Measurements from ENCODE around the gene MEIOSIN.

The MEIOSIN gene

DNA sequence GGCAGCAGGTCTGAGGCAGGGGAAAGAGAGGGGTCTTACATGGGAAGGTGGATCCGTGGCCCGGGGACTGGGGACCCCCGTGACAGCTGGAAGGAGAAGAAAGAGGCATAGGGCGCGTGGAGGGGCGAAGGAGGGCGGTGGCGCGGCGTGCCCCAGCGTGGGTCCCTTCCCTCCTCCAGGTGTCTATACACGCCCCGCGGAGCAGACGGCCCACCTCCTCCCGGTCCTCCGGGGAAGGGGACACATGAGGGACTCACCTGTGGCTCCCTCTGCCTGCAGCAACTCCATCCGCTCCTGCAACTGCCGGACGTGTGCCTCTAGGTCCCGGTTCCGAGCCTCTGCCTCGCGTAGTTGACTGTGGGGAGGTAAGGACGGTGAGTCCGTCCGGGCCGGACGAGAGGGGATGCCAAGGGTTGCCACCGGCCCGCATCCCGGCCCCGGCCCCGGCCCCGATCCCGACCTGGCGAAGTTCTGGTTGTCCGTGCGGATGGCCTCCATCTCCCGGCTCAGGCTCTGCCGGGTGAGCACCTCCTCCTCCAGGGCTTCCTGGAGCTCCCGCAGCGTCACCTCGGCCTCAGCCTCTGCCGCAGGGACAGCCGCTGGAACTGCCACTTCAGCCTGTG lies 38.2 kb downstream of the MEIOSIN start:
- Histone ChIP-seq H3K4me1 (ENCODE audit: control insufficient read depth in 2 of 2, insufficient read depth in 2 of 2, low read length in 2 of 2) (peaks cover 15 to 30% of the 10 kb centered on the region in 2 donors), H3K9ac (ENCODE audit: low read depth in 1 of 2, low read length in 2 of 2) (peak overlapping the region; percentile 72 to 75)

DNA sequence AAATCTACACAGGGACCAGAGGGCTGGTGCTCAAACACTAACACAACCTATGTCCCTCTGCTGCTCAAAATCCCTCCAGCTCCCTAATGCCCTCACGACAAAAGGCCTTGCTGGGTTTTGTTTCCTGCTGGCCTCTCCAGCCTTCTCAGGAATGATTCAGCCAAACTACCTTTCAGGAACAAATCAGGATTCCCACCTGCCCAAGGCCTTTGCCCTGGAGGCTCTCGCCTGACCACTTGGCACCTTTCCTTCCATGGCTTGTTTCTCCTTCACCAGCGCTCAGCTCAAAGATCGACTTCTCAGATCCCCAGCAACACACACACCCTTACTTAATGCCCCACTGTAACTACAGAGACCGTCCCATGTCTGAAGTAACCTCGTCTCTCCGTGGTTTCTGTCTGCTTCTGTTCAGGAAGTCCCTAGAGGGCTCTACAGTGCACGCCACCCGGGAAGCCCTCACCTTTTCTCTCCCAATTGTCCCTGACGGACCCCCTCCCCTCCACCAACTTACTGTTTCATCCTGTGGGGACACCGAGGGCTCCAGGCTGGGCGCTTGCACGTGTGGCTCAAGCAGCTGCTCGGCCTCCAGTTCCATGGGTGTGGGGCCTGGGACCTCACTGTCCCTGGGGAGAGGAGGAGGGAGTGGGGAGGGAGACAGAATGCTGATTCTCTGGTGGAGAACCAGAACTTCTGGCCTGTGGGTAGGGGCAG lies 39.0 kb downstream of the MEIOSIN start:
- H3K4me1 ChIP-seq (ENCODE audit: control insufficient read depth in 2 of 2, insufficient read depth in 2 of 2, low read length in 2 of 2), result peaks cover 10 to 24% of the 10 kb centered on the region in 2 donors
- H3K27me3 ChIP-seq (ENCODE audit: control insufficient read depth in 2 of 2, insufficient read depth in 2 of 2, low read length in 2 of 2), result no peaks in the 10 kb centered on the region
- H3K4me3 ChIP-seq (ENCODE audit: low read length in 2 of 2), result no peak overlapping the region
- peaks cover 7 to 8% of the 10 kb centered on the region in 2 donors for H3K36me3 ChIP-seq (ENCODE audit: control insufficient read depth in 2 of 2, insufficient read depth in 2 of 2, low read length in 2 of 2)
- peak overlapping the region in 1 of 2 donors; percentile 37 for H3K9ac ChIP-seq (ENCODE audit: low read depth in 1 of 2, low read length in 2 of 2)
- peak overlapping the region; percentile 10 to 63 for H3K27ac ChIP-seq (ENCODE audit: low read depth in 2 of 2, low read length in 2 of 2)
- no peaks in the 10 kb centered on the region for H3K9me3 ChIP-seq (ENCODE audit: control insufficient read depth in 2 of 2, low read length in 2 of 2)

More for the DNA sequence above, 38.2 kb downstream of the MEIOSIN start:
- Histone ChIP-seq H3K4me3 (ENCODE audit: low read length in 2 of 2) (peak overlapping the region; percentile 58 to 67), H3K9me3 (ENCODE audit: control insufficient read depth in 2 of 2, low read length in 2 of 2) (no peaks in the 10 kb centered on the region), H3K27me3 (ENCODE audit: control insufficient read depth in 2 of 2, insufficient read depth in 2 of 2, low read length in 2 of 2) (no peaks in the 10 kb centered on the region), H3K36me3 (ENCODE audit: control insufficient read depth in 2 of 2, insufficient read depth in 2 of 2, low read length in 2 of 2) (no peaks in the 10 kb centered on the region), H3K27ac (ENCODE audit: low read depth in 2 of 2, low read length in 2 of 2) (peak overlapping the region in 1 of 2 donors; percentile 97)

GRCh38 chr19:45772912-45773311 lies 39.7 kb downstream of the MEIOSIN start:
- Histone ChIP-seq H3K27ac (ENCODE audit: low read depth in 2 of 2, low read length in 2 of 2) (peak overlapping the region in 1 of 2 donors; percentile 63), H3K9ac (ENCODE audit: low read depth in 1 of 2, low read length in 2 of 2) (no peak overlapping the region), H3K36me3 (ENCODE audit: control insufficient read depth in 2 of 2, insufficient read depth in 2 of 2, low read length in 2 of 2) (peaks cover 9 to 10% of the 10 kb centered on the region in 2 donors), H3K4me3 (ENCODE audit: low read length in 2 of 2) (no peak overlapping the region), H3K27me3 (ENCODE audit: control insufficient read depth in 2 of 2, insufficient read depth in 2 of 2, low read length in 2 of 2) (no peaks in the 10 kb centered on the region), H3K4me1 (ENCODE audit: control insufficient read depth in 2 of 2, insufficient read depth in 2 of 2, low read length in 2 of 2) (peaks cover 10 to 24% of the 10 kb centered on the region in 2 donors), H3K9me3 (ENCODE audit: control insufficient read depth in 2 of 2, low read length in 2 of 2) (no peaks in the 10 kb centered on the region)

- H3K36me3 ChIP-seq (ENCODE audit: control insufficient read depth in 2 of 2, insufficient read depth in 2 of 2, low read length in 2 of 2), result peaks cover 9 to 10% of the 10 kb centered on the region in 2 donors
- no peak overlapping the region for H3K4me3 ChIP-seq (ENCODE audit: low read length in 2 of 2)
- H3K4me1 ChIP-seq (ENCODE audit: control insufficient read depth in 2 of 2, insufficient read depth in 2 of 2, low read length in 2 of 2), result peaks cover 10 to 24% of the 10 kb centered on the region in 2 donors
- H3K9ac ChIP-seq (ENCODE audit: low read depth in 1 of 2, low read length in 2 of 2), result no peak overlapping the region
- H3K9me3 ChIP-seq (ENCODE audit: control insufficient read depth in 2 of 2, low read length in 2 of 2), result no peaks in the 10 kb centered on the region
- no peaks in the 10 kb centered on the region for H3K27me3 ChIP-seq (ENCODE audit: control insufficient read depth in 2 of 2, insufficient read depth in 2 of 2, low read length in 2 of 2)
- no peak overlapping the region for H3K27ac ChIP-seq (ENCODE audit: low read depth in 2 of 2, low read length in 2 of 2)
These were observed 40.1 kb downstream of the MEIOSIN start for GRCh38 chr19:45773384-45773783.

DNA sequence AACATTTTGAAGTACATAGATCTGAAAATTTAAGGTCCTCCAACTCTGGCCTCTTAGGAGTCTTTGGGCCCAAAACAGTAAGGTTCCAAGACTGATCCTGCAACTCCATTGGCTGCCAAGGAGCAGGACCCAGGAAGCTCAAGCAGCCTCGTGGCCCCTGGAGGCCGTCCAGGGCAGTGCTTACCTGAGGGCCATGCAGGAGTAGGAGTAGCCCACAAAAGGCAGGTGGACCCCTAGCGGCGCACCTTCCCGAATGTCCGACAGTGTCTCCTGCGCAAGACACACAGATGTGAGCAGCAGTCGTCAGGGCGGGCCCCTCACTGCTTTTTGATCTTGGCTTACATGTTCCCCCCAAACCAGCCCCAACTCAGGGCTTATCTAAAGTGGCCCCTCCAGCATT lies 41.5 kb downstream of the MEIOSIN start:
- H3K9ac ChIP-seq (ENCODE audit: low read depth in 1 of 2, low read length in 2 of 2), result no peak overlapping the region
- H3K36me3 ChIP-seq (ENCODE audit: control insufficient read depth in 2 of 2, insufficient read depth in 2 of 2, low read length in 2 of 2), result peaks cover 9 to 10% of the 10 kb centered on the region in 2 donors
- H3K4me3 ChIP-seq (ENCODE audit: low read length in 2 of 2), result no peak overlapping the region
- no peak overlapping the region for H3K27ac ChIP-seq (ENCODE audit: low read depth in 2 of 2, low read length in 2 of 2)
- H3K4me1 ChIP-seq (ENCODE audit: control insufficient read depth in 2 of 2, insufficient read depth in 2 of 2, low read length in 2 of 2), result peaks cover 16 to 30% of the 10 kb centered on the region in 2 donors
- H3K27me3 ChIP-seq (ENCODE audit: control insufficient read depth in 2 of 2, insufficient read depth in 2 of 2, low read length in 2 of 2), result no peaks in the 10 kb centered on the region
- H3K9me3 ChIP-seq (ENCODE audit: control insufficient read depth in 2 of 2, low read length in 2 of 2), result no peaks in the 10 kb centered on the region

DNA sequence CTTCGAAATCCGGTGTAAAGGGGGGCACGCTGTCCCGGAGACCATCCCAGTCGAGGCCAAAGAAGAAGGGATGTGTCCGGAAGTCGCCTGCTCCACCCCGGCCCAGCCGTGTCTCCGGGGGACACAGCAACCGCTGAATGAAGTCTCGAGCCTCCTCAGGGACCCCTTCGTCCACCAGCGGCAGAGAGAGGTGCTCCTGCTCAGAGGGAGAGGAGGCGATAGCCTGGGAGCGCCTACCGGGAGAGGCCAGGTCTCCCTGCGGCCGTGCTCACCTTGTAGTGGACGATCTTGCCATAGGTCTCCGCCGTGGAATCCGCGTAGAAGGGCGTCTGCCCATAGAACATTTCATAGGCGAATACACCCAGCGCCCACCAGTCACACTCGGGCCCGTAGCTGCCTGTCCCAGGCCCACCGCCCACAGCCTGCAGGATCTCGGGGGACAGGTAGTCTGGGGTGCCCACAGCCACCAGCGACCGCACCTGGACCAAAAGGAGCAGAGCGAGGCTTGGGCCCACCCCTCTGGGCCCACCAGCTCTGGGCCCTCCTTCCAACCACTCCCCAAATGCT lies 44.2 kb downstream of the MEIOSIN start:
- H3K27ac ChIP-seq (ENCODE audit: low read depth in 2 of 2, low read length in 2 of 2), result no peak overlapping the region
- H3K4me1 ChIP-seq (ENCODE audit: control insufficient read depth in 2 of 2, insufficient read depth in 2 of 2, low read length in 2 of 2), result peaks cover 17 to 32% of the 10 kb centered on the region in 2 donors
- peaks cover 9 to 10% of the 10 kb centered on the region in 2 donors for H3K36me3 ChIP-seq (ENCODE audit: control insufficient read depth in 2 of 2, insufficient read depth in 2 of 2, low read length in 2 of 2)
- H3K9me3 ChIP-seq (ENCODE audit: control insufficient read depth in 2 of 2, low read length in 2 of 2), result no peaks in the 10 kb centered on the region
- H3K4me3 ChIP-seq (ENCODE audit: low read length in 2 of 2), result no peak overlapping the region
- H3K9ac ChIP-seq (ENCODE audit: low read depth in 1 of 2, low read length in 2 of 2), result no peak overlapping the region
- H3K27me3 ChIP-seq (ENCODE audit: control insufficient read depth in 2 of 2, insufficient read depth in 2 of 2, low read length in 2 of 2), result no peaks in the 10 kb centered on the region

DNA sequence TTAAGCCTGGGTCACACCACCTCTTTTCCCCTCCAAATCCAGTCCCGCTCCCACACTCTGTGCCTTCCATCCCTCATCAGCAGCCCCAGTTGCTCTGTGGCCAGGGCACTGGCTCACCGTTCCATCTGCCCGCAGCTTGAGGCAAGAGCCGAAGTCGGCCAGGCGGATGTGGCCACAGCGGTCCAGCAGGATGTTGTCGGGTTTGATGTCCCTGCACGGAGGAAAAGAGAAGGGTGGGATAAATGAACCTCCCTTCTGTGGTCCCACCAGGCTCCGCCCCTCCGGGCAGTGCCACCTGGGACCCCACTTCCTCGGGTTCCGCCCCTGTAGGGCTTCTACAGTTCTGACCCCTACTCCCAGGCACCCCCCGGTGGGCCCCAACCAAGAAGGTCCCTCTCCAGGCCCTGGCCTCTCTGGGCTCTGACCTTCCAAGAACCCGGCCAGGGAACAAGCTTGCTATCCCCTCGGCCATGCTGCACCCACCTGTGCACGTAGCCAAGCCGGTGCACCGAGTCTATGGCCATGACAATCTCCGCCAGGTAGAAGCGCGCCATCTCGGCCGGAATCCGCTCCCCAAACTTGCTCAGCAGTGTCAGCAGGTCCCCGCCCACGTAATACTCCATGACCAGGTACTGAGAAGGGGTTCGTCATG lies 44.9 kb downstream of the MEIOSIN start:
- peaks cover 9 to 10% of the 10 kb centered on the region in 2 donors for H3K36me3 ChIP-seq (ENCODE audit: control insufficient read depth in 2 of 2, insufficient read depth in 2 of 2, low read length in 2 of 2)
- H3K9ac ChIP-seq (ENCODE audit: low read depth in 1 of 2, low read length in 2 of 2), result no peak overlapping the region
- no peak overlapping the region for H3K27ac ChIP-seq (ENCODE audit: low read depth in 2 of 2, low read length in 2 of 2)
- no peak overlapping the region for H3K4me3 ChIP-seq (ENCODE audit: low read length in 2 of 2)
- no peaks in the 10 kb centered on the region for H3K27me3 ChIP-seq (ENCODE audit: control insufficient read depth in 2 of 2, insufficient read depth in 2 of 2, low read length in 2 of 2)
- H3K9me3 ChIP-seq (ENCODE audit: control insufficient read depth in 2 of 2, low read length in 2 of 2), result no peaks in the 10 kb centered on the region
- peaks cover 15 to 26% of the 10 kb centered on the region in 2 donors for H3K4me1 ChIP-seq (ENCODE audit: control insufficient read depth in 2 of 2, insufficient read depth in 2 of 2, low read length in 2 of 2)

DNA sequence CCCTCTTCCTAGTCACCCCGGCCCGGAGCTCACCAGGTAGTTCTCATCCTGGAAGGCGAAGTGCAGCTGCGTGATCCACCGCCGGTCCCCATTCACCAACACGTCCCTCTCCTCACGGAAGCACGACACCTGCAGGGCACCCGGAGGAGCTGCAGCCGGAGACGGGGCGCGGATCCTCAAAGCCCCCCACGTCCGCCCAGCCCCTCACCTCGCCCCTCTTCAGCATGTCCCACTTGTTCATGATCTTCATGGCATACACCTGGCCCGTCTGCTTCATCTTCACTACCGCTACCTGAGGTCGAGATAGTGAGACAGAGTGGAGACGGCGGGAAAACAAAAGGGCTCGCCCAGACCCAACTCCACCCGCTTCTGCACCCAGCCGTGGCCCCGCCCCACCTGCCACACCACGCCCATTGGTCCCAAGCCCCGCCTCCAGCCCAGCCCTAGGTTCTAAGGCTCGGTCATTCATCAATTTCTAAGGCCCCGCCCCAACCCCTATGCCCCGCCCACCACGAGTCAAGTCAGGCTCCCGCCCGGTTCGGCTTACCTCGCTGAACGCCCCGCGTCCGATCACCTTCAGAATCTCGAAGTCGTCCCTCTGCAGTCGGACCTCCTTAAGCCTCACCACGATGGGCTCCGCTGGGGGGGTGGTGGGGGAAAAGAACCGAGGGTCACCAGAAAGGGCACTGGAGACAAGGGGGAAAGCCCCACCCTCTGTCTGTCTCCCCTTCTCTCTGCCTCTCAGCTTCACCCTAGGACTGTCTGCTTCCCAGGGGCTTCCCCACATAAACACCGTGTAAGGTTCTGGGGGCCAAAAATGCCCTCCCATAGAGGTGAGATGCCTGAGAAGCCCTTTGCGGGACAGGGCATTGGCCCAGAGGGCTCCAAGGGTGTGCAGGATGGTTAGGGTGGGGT lies 46.2 kb downstream of the MEIOSIN start:
- Histone ChIP-seq H3K4me1 (ENCODE audit: control insufficient read depth in 2 of 2, insufficient read depth in 2 of 2, low read length in 2 of 2) (peaks cover 17 to 22% of the 10 kb centered on the region in 2 donors), H3K27ac (ENCODE audit: low read depth in 2 of 2, low read length in 2 of 2) (peak overlapping the region in 1 of 2 donors; percentile 58), H3K9ac (ENCODE audit: low read depth in 1 of 2, low read length in 2 of 2) (peak overlapping the region in 1 of 2 donors; percentile 44), H3K27me3 (ENCODE audit: control insufficient read depth in 2 of 2, insufficient read depth in 2 of 2, low read length in 2 of 2) (no peaks in the 10 kb centered on the region), H3K4me3 (ENCODE audit: low read length in 2 of 2) (peak overlapping the region; percentile 59 to 61), H3K9me3 (ENCODE audit: control insufficient read depth in 2 of 2, low read length in 2 of 2) (no peaks in the 10 kb centered on the region), H3K36me3 (ENCODE audit: control insufficient read depth in 2 of 2, insufficient read depth in 2 of 2, low read length in 2 of 2) (peaks cover 9 to 10% of the 10 kb centered on the region in 2 donors)

DNA sequence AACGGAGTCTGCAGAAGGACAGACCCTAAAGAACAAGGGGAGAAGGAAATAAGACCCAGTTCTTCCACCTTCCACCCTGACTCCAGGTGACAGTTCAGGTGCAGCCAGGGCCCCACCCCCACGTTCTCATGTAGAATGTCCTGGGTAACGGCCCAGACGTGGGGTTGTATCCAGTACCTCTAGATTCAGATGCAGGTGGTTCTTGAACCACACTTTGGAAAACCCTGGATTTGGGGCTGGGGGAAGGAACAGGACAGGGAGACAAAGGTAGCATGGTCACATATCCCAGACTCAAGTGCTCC lies 46.9 kb downstream of the MEIOSIN start:
- H3K27ac ChIP-seq (ENCODE audit: low read depth in 2 of 2, low read length in 2 of 2), result peak overlapping the region in 1 of 2 donors; percentile 48
- H3K36me3 ChIP-seq (ENCODE audit: control insufficient read depth in 2 of 2, insufficient read depth in 2 of 2, low read length in 2 of 2), result peaks cover 11 to 12% of the 10 kb centered on the region in 2 donors
- H3K9me3 ChIP-seq (ENCODE audit: control insufficient read depth in 2 of 2, low read length in 2 of 2), result no peaks in the 10 kb centered on the region
- H3K9ac ChIP-seq (ENCODE audit: low read depth in 1 of 2, low read length in 2 of 2), result peak overlapping the region in 1 of 2 donors; percentile 44
- H3K4me3 ChIP-seq (ENCODE audit: low read length in 2 of 2), result peak overlapping the region in 1 of 2 donors; percentile 31
- H3K4me1 ChIP-seq (ENCODE audit: control insufficient read depth in 2 of 2, insufficient read depth in 2 of 2, low read length in 2 of 2), result peaks cover 17 to 22% of the 10 kb centered on the region in 2 donors
- H3K27me3 ChIP-seq (ENCODE audit: control insufficient read depth in 2 of 2, insufficient read depth in 2 of 2, low read length in 2 of 2), result no peaks in the 10 kb centered on the region

Data from mucosa of rectum (tissue), 2 donors.